Measurements from ENCODE around the gene SIK3.

The SIK3 gene

GRCh38 chr11:116857936-116858335 is 240.3 kb downstream of the SIK3 start:
- no peak for DNase-seq

GRCh38 chr11:116857316-116857715 is 240.9 kb downstream of the SIK3 start:
- DNase-seq = no peak

- no peak for DNase-seq
These were observed 241.8 kb downstream of the SIK3 start for GRCh38 chr11:116856423-116856822.

- no peak for DNase-seq
These were observed 242.8 kb downstream of the SIK3 start for GRCh38 chr11:116855413-116855812.

- DNase-seq = no peak
These were observed 244.7 kb downstream of the SIK3 start for GRCh38 chr11:116853461-116854073.

GRCh38 chr11:116852261-116853031 is 245.8 kb downstream of the SIK3 start:
- DNase-seq = no peak

GRCh38 chr11:116851626-116852025 is 246.6 kb downstream of the SIK3 start:
- DNase-seq = no peak

- no peak for DNase-seq
These were observed 248.7 kb downstream of the SIK3 start for GRCh38 chr11:116849486-116849885.

- DNase-seq = no peak
These were observed 249.2 kb downstream of the SIK3 start for GRCh38 chr11:116849060-116849459.

GRCh38 chr11:116847612-116848011 is 250.6 kb downstream of the SIK3 start:
- no peak for DNase-seq

- DNase-seq = no peak
These were observed 253.5 kb downstream of the SIK3 start for GRCh38 chr11:116844722-116845121.

GRCh38 chr11:116843661-116844060 is 254.6 kb downstream of the SIK3 start:
- DNase-seq = no peak

- DNase-seq = no peak
These were observed 255.3 kb downstream of the SIK3 start for GRCh38 chr11:116842909-116843308.

- no peak for DNase-seq
These were observed 256.1 kb downstream of the SIK3 start for GRCh38 chr11:116842117-116842516.

- no peak for DNase-seq
These were observed 257.4 kb downstream of the SIK3 start for GRCh38 chr11:116840746-116841296.

- DNase-seq = no peak
These were observed 257.9 kb downstream of the SIK3 start for GRCh38 chr11:116840224-116840745.

GRCh38 chr11:116838321-116839084 is 259.7 kb downstream of the SIK3 start:
- no peak for DNase-seq

GRCh38 chr11:116837231-116838091 is 260.8 kb downstream of the SIK3 start, which contains the start of gene APOA1:
Gene APOA1, minus strand, starts transcription at chr11:116837622. Its CDS starts 235 bp downstream, at chr11:116837387.
- no peak for DNase-seq

GRCh38 chr11:116836632-116836991 is 261.6 kb downstream of the SIK3 start:
- no peak for DNase-seq

- peak; percentile 41 for DNase-seq
These were observed 262.2 kb downstream of the SIK3 start for GRCh38 chr11:116835791-116836631.

All from NCI-H1694 treated with DMSO at 0.1 percent for 48 hours (cell line).